Bronchial epithelial cell (primary cell): ENCODE measurements around the gene TMCC1. TPM values are rescaled to one million over a fixed set of nuclear protein-coding genes. Genes with fewer than 3 reads are reported as not detected.

ENCODE experiments used
- DNase-seq: peaks from one replicate; pipeline ENCODE4 v3.0.0-alpha.2; 2010; ENCODE audit warnings: low read depth
- FAIRE-seq: peaks from 2 replicates; lab custom pipeline; 2011; peaks lifted over from hg19 to GRCh38; lab: Jason Lieb, UNC
- H3K27me3 ChIP-seq: 2 replicates; pipeline ENCODE4 v1.5.1; 2011; ENCODE audit warnings: low read length; ENCODE audit not compliant: control insufficient read depth, insufficient read depth
- H3K36me3 ChIP-seq: 2 replicates; pipeline ENCODE4 v1.5.1; 2011; ENCODE audit warnings: low read length; ENCODE audit not compliant: control insufficient read depth, insufficient read depth
- H3K4me3 ChIP-seq: 2 replicates; pipeline ENCODE4 v1.5.1; 2011; ENCODE audit warnings: mild to moderate bottlenecking, low read depth, low read length, control low read depth
- CTCF ChIP-seq: IDR thresholded peaks from 2 replicates; pipeline ENCODE4 v1.5.1; 2011; ENCODE audit warnings: mild to moderate bottlenecking, moderate library complexity, low read length, control low read depth, inconsistent platforms; ENCODE audit not compliant: insufficient read depth, severe bottlenecking
- total RNA-seq: library from RNA; depleted of rRNA; stranded (reverse); fragments of >200 nt; gene quantifications from 2 replicates; pipeline ENCODE4 v1.2.1, GENCODE V29; 2014

The TMCC1 gene
- total RNA-seq, 1 donor from 2014 or later: 18.2 TPM

- no peak for TF ChIP-seq CTCF
- Histone ChIP-seq H3K36me3 (no peaks in the 10 kb centered on the region), H3K4me3 (no peak overlapping the region), H3K27me3 (no peaks in the 10 kb centered on the region)
- DNase-seq: no peak
- FAIRE-seq: no peak
These were observed 268.2 kb downstream of the TMCC1 start for GRCh38 chr3:129625072-129625874.

GRCh38 chr3:129624347-129625071, 269.0 kb downstream of the TMCC1 start:
- FAIRE-seq: no peak
- no peak for DNase-seq

GRCh38 chr3:129623447-129624118, 269.9 kb downstream of the TMCC1 start:
- H3K36me3 ChIP-seq: no peaks in the 10 kb centered on the region
- H3K4me3 ChIP-seq: no peak overlapping the region
- no peaks in the 10 kb centered on the region for H3K27me3 ChIP-seq
- no peak for TF ChIP-seq CTCF
- DNase-seq (no peak), FAIRE-seq (no peak)

More at GRCh38 chr3:129624347-129625071, 269.0 kb downstream of the TMCC1 start:
- no peak overlapping the region for H3K4me3 ChIP-seq
- TF ChIP-seq CTCF: no peak
- no peaks in the 10 kb centered on the region for H3K36me3 ChIP-seq
- no peaks in the 10 kb centered on the region for H3K27me3 ChIP-seq

GRCh38 chr3:129622933-129623332, 270.6 kb downstream of the TMCC1 start:
- no peaks in the 10 kb centered on the region for H3K36me3 ChIP-seq
- TF ChIP-seq CTCF: no peak
- DNase-seq (no peak), FAIRE-seq (no peak)
- H3K27me3 ChIP-seq: no peaks in the 10 kb centered on the region
- H3K4me3 ChIP-seq: no peak overlapping the region

- no peaks in the 10 kb centered on the region for H3K36me3 ChIP-seq
- H3K4me3 ChIP-seq: no peak overlapping the region
- no peak for TF ChIP-seq CTCF
- no peaks in the 10 kb centered on the region for H3K27me3 ChIP-seq
- no peak for DNase-seq
- no peak for FAIRE-seq
These were observed 271.2 kb downstream of the TMCC1 start for GRCh38 chr3:129622226-129622874.
